Tibial nerve (tissue), 4 donors: ENCODE results near the gene CD48. TPM values are rescaled to one million over a fixed set of nuclear protein-coding genes. Genes with fewer than 3 reads are reported as not detected.

ENCODE experiments used
- DNase-seq, 2 donors: peaks; one replicate each; pipeline ENCODE4 v3.0.0-alpha.2; 2019; ENCODE audit warnings: low spot score in 2 of 2
- H3K27ac ChIP-seq, 4 donors: fragments of 200-600 bp; sonication (generic) in 3 of 4; one replicate each; pipeline ENCODE4 v1.5.1; 2017 to 2019; ENCODE audit warnings: mild to moderate bottlenecking in 1 of 4
- H3K27me3 ChIP-seq, 2 donors: fragments of 200-600 bp; sonication (generic) in 1 of 2; one replicate each; pipeline versions ENCODE4 v1.5.1 to v1.6.0; 2017 to 2019
- H3K36me3 ChIP-seq, 3 donors: fragments of 200-600 bp; sonication (generic); one replicate each; pipeline ENCODE4 v1.5.1; 2018 to 2019
- H3K4me1 ChIP-seq, 4 donors: fragments of 200-600 bp; sonication (generic) in 3 of 4; one replicate each; pipeline ENCODE4 v1.5.1; 2017 to 2019
- H3K4me3 ChIP-seq, 4 donors: fragments of 200-600 bp; sonication (generic) in 3 of 4; one replicate each; pipeline ENCODE4 v1.5.1; 2017 to 2019; ENCODE audit warnings: mild to moderate bottlenecking in 1 of 4, moderate library complexity in 1 of 4
- H3K9me3 ChIP-seq, 4 donors: fragments of 200-600 bp; sonication (generic) in 3 of 4; one replicate each; pipeline ENCODE4 v1.5.1; 2017 to 2019
- CTCF ChIP-seq, 5 experiments: fragments of 200-600 bp in 3 of 5; fragments of 450-650 bp in 2 of 5; sonication (generic) in 3 of 5; IDR thresholded peaks; one replicate each; pipeline ENCODE4 v1.5.1; 2016 to 2019; ENCODE audit warnings: antibody characterized with exemption in 5 of 5, mild to moderate bottlenecking in 3 of 5, moderate library complexity in 2 of 5
- EP300 ChIP-seq, 2 donors: sonication (generic); formaldehyde crosslinking; IDR thresholded peaks; one replicate each; pipeline ENCODE4 v1.6.1; 2017; ENCODE audit warnings: antibody characterized with exemption in 2 of 2, mild to moderate bottlenecking in 1 of 2
- POLR2A ChIP-seq, 2 donors: fragments of 450-650 bp; IDR thresholded peaks; one replicate each; pipeline ENCODE4 v1.6.1; 2017; ENCODE audit warnings: antibody characterized with exemption in 2 of 2, mild to moderate bottlenecking in 2 of 2, moderate library complexity in 2 of 2
- WGBS, 2 donors: methylation state at CpG; one replicate each; pipeline ENCODE4 v1.1.5; 2018; 5-methylcytosine and 5-hydroxymethylcytosine counted together
- total RNA-seq, 4 donors: library from RNA; depleted of rRNA; stranded (reverse); fragments of >200 nt; gene quantifications; one replicate each; pipeline ENCODE4 v1.1.0, GENCODE V29; 2016

CD48 gene
- total RNA-seq, 4 donors from 2014 or later, result 1.5 to 5.9 (median 2.0) TPM

GRCh38 chr1:160755911-160756848, 44.6 kb upstream of the CD48 start:
- no peak for DNase-seq
- Histone ChIP-seq H3K4me1 (no peaks in the 10 kb centered on the region), H3K27ac (no peak overlapping the region), H3K4me3 (no peak overlapping the region), H3K27me3 (no peaks in the 10 kb centered on the region), H3K36me3 (no peaks in the 10 kb centered on the region), H3K9me3 (no peaks in the 10 kb centered on the region)
- WGBS, 2 donors, result 67 to 76% methylated on average over 5 of the region's 5 CpGs
- TF ChIP-seq POLR2A (IDR thresholded peaks at IDR 0.05), result no peak
- TF ChIP-seq CTCF (IDR thresholded peaks at IDR 0.05), result no peak
- no peak for TF ChIP-seq EP300 (IDR thresholded peaks at IDR 0.05)

- DNase-seq, result no peak
- Histone ChIP-seq H3K9me3 (no peaks in the 10 kb centered on the region), H3K27me3 (no peaks in the 10 kb centered on the region), H3K4me3 (no peak overlapping the region), H3K36me3 (no peaks in the 10 kb centered on the region), H3K4me1 (no peaks in the 10 kb centered on the region), H3K27ac (no peak overlapping the region)
- 93 to 94% methylated on average over 2 of the region's 2 CpGs for WGBS, 2 donors
- TF ChIP-seq POLR2A (IDR thresholded peaks at IDR 0.05), result no peak
- TF ChIP-seq EP300 (IDR thresholded peaks at IDR 0.05), result no peak
- TF ChIP-seq CTCF (IDR thresholded peaks at IDR 0.05), result no peak
Observed at GRCh38 chr1:160755461-160755860, 43.8 kb upstream of the CD48 start.

- no peak for DNase-seq
- Histone ChIP-seq H3K4me1 (no peaks in the 10 kb centered on the region), H3K27me3 (no peaks in the 10 kb centered on the region), H3K4me3 (no peak overlapping the region), H3K27ac (no peak overlapping the region), H3K9me3 (no peaks in the 10 kb centered on the region), H3K36me3 (no peaks in the 10 kb centered on the region)
- no peak for TF ChIP-seq CTCF (IDR thresholded peaks at IDR 0.05)
- no peak for TF ChIP-seq POLR2A (IDR thresholded peaks at IDR 0.05)
- no peak for TF ChIP-seq EP300 (IDR thresholded peaks at IDR 0.05)
Observed at GRCh38 chr1:160753594-160753993, 42.0 kb upstream of the CD48 start.

- DNase-seq, result no peak
- H3K4me3 ChIP-seq, result no peak overlapping the region
- H3K4me1 ChIP-seq, result no peaks in the 10 kb centered on the region
- WGBS, 2 donors, result 47 to 52% methylated on average over 5 of the region's 5 CpGs
- TF ChIP-seq EP300 (IDR thresholded peaks at IDR 0.05), result no peak
- H3K27ac ChIP-seq, result no peak overlapping the region
- H3K27me3 ChIP-seq, result no peaks in the 10 kb centered on the region
- H3K36me3 ChIP-seq, result no peaks in the 10 kb centered on the region
- no peaks in the 10 kb centered on the region for H3K9me3 ChIP-seq
Observed at GRCh38 chr1:160752924-160753323, 41.3 kb upstream of the CD48 start.

GRCh38 chr1:160752406-160752805, 40.8 kb upstream of the CD48 start:
- Histone ChIP-seq H3K36me3 (no peaks in the 10 kb centered on the region), H3K9me3 (no peaks in the 10 kb centered on the region), H3K27ac (no peak overlapping the region), H3K4me3 (no peak overlapping the region), H3K4me1 (no peaks in the 10 kb centered on the region), H3K27me3 (no peaks in the 10 kb centered on the region)
- DNase-seq, result no peak
- TF ChIP-seq CTCF (IDR thresholded peaks at IDR 0.05) (no peak), EP300 (IDR thresholded peaks at IDR 0.05) (no peak), POLR2A (IDR thresholded peaks at IDR 0.05) (no peak)
- 73 to 89% methylated on average over 3 of the region's 3 CpGs for WGBS, 2 donors
